GM13976 (cell line): ENCODE data around the gene DNAJC5.

Experiments
- DNase-seq: peaks from one replicate; pipeline ENCODE4 v3.0.0; 2012; ENCODE audit warnings: low spot score
- in situ Hi-C: fragments of 300-500 bp; cut with MboI; formaldehyde crosslinking; loops from one replicate; pipeline ENCODE4 v1.12.0; 2022; ENCODE audit warnings: low sequenced_read_pairs, mixed read lengths, inconsistent platforms; ENCODE audit not compliant: unreplicated experiment
- TF ChIP-seq, protein P1 (sequence below): IDR thresholded peaks from 2 replicates; pipeline ENCODE4 v1.5.1; 2012; ENCODE audit warnings: borderline replicate concordance, mild to moderate bottlenecking; ENCODE audit not compliant: insufficient read depth; ENCODE audit errors: extremely low read depth, missing control alignments, control extremely low read depth

The DNAJC5 gene

DNA sequence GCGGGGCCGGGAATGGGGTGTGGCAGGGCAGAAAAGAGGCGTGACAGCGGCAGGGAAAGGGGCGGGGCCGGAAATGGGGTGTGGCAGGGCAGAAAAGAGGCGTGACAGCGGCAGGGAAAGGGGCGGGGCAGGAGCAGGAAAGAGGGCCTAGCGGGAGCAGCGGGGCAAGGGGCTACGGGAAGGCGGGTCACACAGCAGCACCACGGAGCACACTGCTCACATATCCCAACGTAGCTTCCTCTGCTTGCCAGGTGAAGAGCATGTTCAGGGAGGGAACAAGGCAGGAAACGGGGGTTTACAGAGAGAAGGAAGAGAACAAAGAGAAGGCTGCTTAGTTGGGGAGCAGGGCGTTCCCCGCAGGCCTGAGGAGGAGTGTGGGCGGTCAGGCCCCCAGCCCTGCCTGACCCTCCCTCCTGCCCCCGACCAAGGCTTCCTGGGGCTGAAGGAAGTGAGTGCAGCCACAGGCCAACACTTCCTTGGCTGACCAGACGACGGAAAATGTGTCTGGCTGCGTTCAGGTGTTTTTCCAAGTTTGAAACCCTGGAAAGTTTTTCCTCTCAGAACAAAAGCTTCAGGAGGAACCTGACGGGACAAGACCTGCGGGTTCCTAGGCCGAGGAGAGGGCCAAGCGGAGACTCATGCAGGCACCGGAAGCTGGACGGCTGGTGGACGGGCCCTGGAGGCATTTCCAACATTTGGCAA is 47.5 kb downstream of the DNAJC5 start:
- DNase-seq: peak; percentile 72
- TF ChIP-seq, protein P1, sequence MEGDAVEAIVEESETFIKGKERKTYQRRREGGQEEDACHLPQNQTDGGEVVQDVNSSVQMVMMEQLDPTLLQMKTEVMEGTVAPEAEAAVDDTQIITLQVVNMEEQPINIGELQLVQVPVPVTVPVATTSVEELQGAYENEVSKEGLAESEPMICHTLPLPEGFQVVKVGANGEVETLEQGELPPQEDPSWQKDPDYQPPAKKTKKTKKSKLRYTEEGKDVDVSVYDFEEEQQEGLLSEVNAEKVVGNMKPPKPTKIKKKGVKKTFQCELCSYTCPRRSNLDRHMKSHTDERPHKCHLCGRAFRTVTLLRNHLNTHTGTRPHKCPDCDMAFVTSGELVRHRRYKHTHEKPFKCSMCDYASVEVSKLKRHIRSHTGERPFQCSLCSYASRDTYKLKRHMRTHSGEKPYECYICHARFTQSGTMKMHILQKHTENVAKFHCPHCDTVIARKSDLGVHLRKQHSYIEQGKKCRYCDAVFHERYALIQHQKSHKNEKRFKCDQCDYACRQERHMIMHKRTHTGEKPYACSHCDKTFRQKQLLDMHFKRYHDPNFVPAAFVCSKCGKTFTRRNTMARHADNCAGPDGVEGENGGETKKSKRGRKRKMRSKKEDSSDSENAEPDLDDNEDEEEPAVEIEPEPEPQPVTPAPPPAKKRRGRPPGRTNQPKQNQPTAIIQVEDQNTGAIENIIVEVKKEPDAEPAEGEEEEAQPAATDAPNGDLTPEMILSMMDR: no peak
- in situ Hi-C loops: no loop called here

DNA sequence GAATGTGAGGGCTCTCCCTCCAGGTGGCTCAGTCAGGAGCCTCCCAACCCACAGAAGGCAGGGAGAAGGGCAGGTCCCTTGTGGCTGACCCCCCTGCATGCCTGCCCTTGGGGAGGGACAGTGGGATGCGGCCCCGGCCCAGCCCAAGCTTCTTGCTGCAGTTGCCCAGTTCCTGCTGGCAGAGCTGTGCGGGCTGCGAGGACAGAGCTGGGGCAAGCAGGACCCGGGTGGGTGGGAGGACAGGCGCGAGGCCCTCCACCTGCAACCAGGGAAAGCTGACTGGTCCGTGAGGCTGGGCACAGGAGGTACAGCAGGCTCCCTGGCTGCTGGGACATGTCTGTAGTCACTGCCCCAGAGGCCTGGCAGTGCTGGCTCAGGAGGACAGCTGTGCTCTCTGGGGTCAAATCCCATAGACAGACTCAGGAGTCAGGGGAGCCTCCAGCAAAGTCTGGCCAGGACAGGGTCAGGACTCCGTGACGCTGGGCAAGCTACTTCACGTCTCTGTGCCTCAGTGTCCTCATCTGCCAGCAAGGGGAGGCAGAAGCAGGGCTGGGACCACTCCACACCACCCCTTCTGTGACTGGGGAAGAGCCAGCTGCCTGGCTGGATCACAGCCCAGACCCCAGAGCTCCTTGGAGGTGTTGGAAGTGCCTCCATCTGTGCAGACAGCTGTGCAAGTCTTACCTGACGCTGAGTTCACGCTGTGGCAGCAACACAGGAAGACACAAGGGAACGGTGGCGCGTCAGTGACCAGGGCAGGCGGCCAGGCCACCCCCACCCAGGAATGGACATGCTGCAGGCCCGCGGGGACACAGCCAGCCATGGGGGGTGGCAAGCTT is 48.3 kb downstream of the DNAJC5 start:
- in situ Hi-C loops: no loop called here
- TF ChIP-seq, protein P1: no peak
- DNase-seq: no peak

DNA sequence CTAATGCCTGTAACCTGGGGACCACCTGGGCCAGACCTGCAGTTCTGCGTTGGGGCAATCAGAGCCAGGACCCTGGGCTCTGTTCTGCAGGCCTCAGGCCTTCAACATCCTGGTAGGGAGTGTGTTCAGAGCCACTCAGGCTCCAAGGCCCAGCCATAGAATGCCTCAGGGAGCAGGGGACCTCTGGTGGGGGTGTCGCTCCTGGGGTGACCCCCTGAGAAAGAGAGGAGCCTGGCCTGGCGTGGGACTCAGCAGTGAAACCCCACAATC is 48.8 kb downstream of the DNAJC5 start:
- TF ChIP-seq, protein P1: no peak
- in situ Hi-C loops: no loop called here
- DNase-seq: no peak

DNA sequence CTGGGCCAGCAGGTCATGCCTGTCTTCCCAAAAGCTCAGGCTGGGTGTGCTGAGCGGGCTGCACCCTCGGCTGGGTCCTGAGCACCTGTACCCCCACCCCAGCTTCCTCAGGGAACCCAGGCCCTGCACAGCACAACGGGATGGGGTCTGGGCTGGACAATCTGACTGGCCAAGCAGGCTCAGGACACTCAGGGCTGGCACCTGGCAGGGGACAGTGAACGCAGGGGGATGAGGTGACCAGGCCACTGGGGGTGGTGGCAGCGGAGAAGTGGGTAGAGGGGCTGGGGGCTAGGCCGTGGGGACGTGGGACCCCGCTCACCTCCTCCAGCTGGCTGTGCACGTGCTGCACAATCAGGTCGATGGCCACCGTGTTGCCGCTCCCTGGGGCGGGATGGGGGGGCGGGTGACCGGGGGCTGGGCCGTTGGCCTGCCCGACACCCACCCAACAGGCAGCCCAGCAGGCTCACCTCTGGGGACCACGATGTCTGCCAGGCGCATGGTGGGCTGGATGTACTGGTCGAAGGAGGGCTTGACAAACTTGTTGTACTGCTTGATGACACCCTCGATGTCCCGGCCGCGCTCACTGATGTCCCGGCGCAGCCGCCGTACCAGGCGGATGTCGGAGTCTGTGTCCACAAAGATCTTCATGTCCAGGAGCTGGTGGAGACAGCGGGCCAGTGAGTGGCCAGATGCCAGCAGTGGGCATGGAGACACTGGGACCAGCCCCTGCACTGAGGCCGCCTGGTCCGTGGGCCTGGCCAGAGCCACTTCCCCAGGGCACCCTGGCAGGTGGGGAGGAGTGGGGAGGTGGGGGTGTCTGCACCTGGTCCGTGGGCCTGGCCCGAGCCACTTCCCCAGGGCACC is 49.4 kb downstream of the DNAJC5 start:
- DNase-seq: no peak
- in situ Hi-C loops: no loop called here
- TF ChIP-seq, protein P1: no peak

DNA sequence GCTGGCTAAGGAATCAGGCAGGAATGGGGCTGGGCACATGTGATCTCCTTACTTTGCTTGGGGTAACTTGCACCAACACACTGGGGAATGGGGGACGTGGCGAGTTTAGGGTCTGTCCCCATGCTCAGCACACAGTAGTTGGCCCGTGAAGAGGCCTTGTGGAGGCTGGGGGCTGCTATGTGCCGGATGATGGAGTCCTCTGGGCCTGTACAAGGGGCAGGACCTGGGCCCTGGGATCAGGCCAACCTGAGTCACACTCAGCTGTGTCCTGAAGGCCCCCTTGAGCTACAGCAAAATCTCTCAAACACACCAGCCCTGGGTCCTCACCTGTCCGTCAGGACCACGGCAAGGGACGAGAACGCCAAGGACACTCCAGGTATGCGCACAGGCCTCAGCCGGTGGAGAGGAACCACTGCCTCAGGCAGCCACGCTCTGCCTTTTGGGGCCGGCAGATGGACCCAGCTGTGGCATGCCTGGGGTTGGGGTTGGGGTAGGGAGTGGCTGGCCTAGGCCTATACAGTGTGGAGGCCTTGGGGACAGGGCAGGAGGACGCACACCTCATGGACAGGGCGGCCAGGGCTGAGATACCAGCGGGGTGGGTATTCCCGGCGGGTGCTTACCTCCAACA is 50.2 kb downstream of the DNAJC5 start:
- in situ Hi-C loops: no loop called here
- no peak for DNase-seq
- TF ChIP-seq, protein P1: no peak
